Ishikawa (cell line): ENCODE results near the gene MTMR11.

Source experiments
- CEBPB ChIP-seq: IDR thresholded peaks from 2 replicates; pipeline ENCODE4 v1.6.1; 2012
- CREB1 ChIP-seq: IDR thresholded peaks from 2 replicates; pipeline ENCODE4 v1.6.1; 2012; ENCODE audit warnings: low read depth
- EGR1 ChIP-seq: IDR thresholded peaks from 2 replicates; pipeline ENCODE4 v1.6.1; 2012
- EP300 ChIP-seq: IDR thresholded peaks from 2 replicates; pipeline ENCODE4 v1.6.1; 2012; ENCODE audit warnings: borderline replicate concordance
- FOXM1 ChIP-seq: IDR thresholded peaks from 2 replicates; pipeline ENCODE4 v1.6.1; 2012; ENCODE audit warnings: low read depth, borderline replicate concordance
- MAX ChIP-seq: IDR thresholded peaks from 2 replicates; pipeline ENCODE4 v1.6.1; 2012
- NFIC ChIP-seq: IDR thresholded peaks from 2 replicates; pipeline ENCODE4 v1.6.1; 2012
- RAD21 ChIP-seq: IDR thresholded peaks from 2 replicates; pipeline ENCODE4 v1.6.1; 2012; ENCODE audit warnings: low read depth
- REST ChIP-seq: IDR thresholded peaks from 2 replicates; pipeline ENCODE4 v1.6.1; 2012; ENCODE audit warnings: low read depth, mild to moderate bottlenecking
- TAF1 ChIP-seq: IDR thresholded peaks from 2 replicates; pipeline ENCODE4 v1.6.1; 2012; ENCODE audit warnings: low read depth, mild to moderate bottlenecking
- TCF12 ChIP-seq: IDR thresholded peaks from 2 replicates; pipeline ENCODE4 v1.6.1; 2012; ENCODE audit warnings: low read depth
- TEAD4 ChIP-seq: IDR thresholded peaks from 2 replicates; pipeline ENCODE4 v1.6.1; 2012
- USF1 ChIP-seq: IDR thresholded peaks from 2 replicates; pipeline ENCODE4 v1.6.1; 2012
- YY1 ChIP-seq: IDR thresholded peaks from 2 replicates; pipeline ENCODE4 v1.6.1; 2012; ENCODE audit warnings: low read depth
- ZBTB7A ChIP-seq: IDR thresholded peaks from 2 replicates; pipeline ENCODE4 v1.6.1; 2012; ENCODE audit warnings: low read depth

The MTMR11 gene

GRCh38 chr1:149916193-149916897 lies 20.3 kb downstream of the MTMR11 start:
- no peak for TF ChIP-seq EGR1
- TF ChIP-seq FOXM1: no peak
- no peak for TF ChIP-seq TAF1
- no peak for TF ChIP-seq REST
- TF ChIP-seq USF1: no peak
- TF ChIP-seq ZBTB7A: no peak
- no peak for TF ChIP-seq NFIC
- no peak for TF ChIP-seq CEBPB
- TF ChIP-seq YY1: no peak

- TF ChIP-seq TCF12: no peak
- TF ChIP-seq EGR1: no peak
- no peak for TF ChIP-seq USF1
- no peak for TF ChIP-seq ZBTB7A
- no peak for TF ChIP-seq CEBPB
- TF ChIP-seq REST: no peak
- no peak for TF ChIP-seq MAX
- TF ChIP-seq EP300: no peak
- no peak for TF ChIP-seq RAD21
- no peak for TF ChIP-seq NFIC
- TF ChIP-seq TEAD4: no peak
- TF ChIP-seq FOXM1: no peak
- TF ChIP-seq CREB1: no peak
- TF ChIP-seq YY1: no peak
- no peak for TF ChIP-seq TAF1
These were observed 21.1 kb downstream of the MTMR11 start for GRCh38 chr1:149915429-149916192.

- TF ChIP-seq EGR1 (no peak), MAX (no peak), TEAD4 (no peak), CREB1 (no peak), REST (no peak), ZBTB7A (no peak), TAF1 (no peak), FOXM1 (no peak), YY1 (no peak), NFIC (no peak), EP300 (no peak), CEBPB (no peak), TCF12 (no peak), RAD21 (no peak), USF1 (no peak)
These were observed 22.1 kb downstream of the MTMR11 start for GRCh38 chr1:149914545-149914944.

- TF ChIP-seq TCF12: no peak
These were observed 30.1 kb downstream of the MTMR11 start for GRCh38 chr1:149906570-149907075.
